Measurements from ENCODE around the gene GSK3A.

- TF ChIP-seq POLR2A (IDR thresholded peaks at IDR 0.05): no peak
- no peak for TF ChIP-seq POLR2AphosphoS5 (IDR thresholded peaks at IDR 0.05)
Observed at GRCh38 chr19:42233106-42233505, 9.3 kb downstream of the GSK3A start.
